GM18519 (cell line): Measurements from ENCODE around the gene LRRC71.

Source experiments
- ATAC-seq: cut with Tn5 transposase; IDR thresholded peaks from one replicate; pipeline ENCODE4 v1.9.1; 2021; ENCODE audit warnings: mild to moderate bottlenecking, moderate library complexity; ENCODE audit not compliant: unreplicated experiment, low FRiP score

Gene LRRC71

DNA sequence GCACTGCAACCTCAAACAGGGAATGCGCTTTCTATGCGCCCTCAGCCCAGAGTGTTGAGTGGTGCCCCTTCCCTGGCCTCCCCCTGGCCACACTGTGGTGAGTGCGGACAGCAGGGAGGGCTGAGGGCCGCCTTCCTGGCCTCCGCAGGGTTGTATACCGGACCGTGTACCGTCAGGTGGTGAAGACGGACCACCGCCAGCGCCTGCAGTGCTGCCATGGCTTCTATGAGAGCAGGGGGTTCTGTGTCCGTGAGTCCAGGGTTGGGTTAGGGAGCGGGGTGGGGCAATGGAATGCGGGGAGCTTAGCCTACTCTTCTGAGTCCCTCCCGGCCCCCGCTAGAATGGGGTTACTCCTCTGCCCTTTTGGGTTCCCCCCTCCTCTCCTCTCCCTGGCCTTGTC, 15.3 kb upstream of the LRRC71 start:
- no peak for ATAC-seq

DNA sequence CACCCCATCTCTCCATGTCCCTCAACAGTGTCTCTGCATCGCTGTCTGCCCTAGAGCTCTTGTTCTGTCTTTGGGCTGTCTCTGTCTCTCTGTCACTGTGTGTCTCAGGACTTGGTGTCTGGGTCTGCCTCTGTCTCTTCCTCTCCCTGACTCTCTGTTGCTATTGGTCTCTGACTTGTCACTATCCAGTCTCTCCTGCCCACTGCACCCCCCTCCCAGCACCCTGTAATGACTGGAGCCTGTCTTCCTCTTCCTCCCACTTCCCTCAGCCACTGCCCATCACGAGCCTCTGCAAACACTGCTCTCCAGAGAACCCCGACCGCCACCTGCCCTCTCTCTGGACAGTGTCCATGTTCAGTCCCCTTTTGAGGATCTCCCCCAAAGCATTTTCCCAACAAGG, 14.8 kb upstream of the LRRC71 start:
- no peak for ATAC-seq

DNA sequence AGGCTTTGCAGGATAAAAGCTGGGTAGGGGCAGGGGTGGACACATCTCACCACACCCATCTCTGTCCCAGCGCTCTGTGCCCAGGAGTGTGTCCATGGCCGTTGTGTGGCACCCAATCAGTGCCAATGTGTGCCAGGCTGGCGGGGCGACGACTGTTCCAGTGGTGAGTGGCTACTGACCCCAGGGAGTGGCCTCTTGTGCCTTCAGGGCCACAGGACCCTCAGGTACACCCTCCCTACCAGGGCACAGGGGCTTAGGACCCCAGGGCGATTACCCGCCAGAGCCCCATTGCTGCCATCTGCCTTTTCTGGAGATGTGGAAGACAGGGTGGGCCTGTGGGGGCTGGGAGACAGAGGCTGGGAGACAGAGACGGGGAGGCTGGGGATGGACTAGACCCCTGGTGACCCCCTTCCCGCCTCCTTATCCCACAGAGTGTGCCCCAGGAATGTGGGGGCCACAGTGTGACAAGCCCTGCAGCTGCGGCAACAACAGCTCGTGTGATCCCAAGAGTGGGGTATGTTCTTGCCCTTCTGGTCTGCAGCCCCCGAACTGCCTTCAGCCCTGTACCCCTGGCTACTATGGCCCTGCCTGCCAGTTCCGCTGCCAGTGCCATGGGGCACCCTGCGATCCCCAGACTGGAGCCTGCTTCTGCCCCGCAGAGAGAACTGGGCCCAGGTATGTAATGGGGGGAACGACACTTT, 14.1 kb upstream of the LRRC71 start:
- ATAC-seq, result no peak

DNA sequence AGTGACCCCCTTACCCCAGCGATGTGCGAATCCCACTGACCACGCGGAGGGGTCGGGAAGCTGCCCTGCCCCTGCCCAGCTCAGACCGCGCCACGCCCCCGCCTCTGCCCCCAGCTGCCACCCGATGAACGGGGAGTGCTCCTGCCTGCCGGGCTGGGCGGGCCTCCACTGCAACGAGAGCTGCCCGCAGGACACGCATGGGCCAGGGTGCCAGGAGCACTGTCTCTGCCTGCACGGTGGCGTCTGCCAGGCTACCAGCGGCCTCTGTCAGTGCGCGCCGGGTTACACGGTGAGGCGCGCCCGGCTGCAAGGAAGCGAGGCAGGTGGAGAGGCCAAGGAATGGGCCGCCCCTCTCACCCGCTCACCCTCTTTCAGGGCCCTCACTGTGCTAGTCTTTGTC, 11.9 kb upstream of the LRRC71 start:
- ATAC-seq, result no peak

DNA sequence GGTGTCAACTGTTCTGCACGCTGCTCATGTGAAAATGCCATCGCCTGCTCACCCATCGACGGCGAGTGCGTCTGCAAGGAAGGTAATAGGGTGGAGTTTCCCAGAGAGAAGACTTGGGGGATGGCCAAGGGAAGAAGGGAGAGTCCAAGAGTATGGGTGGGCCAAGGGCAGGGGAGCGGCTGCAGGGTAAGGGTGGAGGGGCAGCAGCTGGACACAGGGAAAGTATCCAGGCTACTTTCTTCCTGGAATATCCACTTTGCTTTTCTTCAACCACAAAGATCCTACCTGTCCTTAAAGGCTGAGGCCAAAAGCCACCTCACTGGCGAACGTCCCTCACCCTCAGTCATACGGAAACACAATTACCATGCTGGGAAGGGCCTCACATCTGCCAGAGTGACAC, 11.5 kb upstream of the LRRC71 start:
- ATAC-seq, result no peak

DNA sequence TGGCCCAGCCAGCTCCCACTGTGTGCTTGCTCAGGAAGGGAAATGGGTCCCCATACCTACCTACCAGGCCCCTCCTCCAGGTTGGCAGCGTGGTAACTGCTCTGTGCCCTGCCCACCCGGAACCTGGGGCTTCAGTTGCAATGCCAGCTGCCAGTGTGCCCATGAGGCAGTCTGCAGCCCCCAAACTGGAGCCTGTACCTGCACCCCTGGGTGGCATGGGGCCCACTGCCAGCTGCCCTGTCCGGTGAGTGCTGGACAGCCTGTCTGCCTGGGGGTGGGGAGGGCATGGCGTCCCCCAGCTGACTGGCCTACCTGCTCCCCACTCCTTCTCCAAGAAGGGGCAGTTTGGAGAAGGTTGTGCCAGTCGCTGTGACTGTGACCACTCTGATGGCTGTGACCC, 10.8 kb upstream of the LRRC71 start:
- ATAC-seq, result no peak

DNA sequence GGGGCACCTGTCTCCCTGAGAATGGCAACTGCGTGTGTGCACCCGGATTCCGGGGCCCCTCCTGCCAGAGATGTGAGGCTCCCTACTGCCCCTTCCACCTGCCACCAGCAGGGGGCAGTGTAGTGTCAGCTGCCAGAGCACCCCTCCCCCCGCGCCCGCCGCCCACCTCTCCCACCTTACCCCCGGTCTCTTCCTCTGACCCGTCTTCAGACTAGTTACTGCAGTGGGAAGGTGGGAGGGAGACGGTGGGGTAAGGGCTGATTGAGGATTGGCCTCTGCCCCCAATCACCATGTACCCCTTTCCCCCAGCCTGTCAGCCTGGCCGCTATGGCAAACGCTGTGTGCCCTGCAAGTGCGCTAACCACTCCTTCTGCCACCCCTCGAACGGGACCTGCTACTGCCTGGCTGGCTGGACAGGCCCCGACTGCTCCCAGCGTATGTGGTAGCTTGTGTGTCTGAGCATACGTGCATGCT, 10.1 kb upstream of the LRRC71 start:
- no peak for ATAC-seq

DNA sequence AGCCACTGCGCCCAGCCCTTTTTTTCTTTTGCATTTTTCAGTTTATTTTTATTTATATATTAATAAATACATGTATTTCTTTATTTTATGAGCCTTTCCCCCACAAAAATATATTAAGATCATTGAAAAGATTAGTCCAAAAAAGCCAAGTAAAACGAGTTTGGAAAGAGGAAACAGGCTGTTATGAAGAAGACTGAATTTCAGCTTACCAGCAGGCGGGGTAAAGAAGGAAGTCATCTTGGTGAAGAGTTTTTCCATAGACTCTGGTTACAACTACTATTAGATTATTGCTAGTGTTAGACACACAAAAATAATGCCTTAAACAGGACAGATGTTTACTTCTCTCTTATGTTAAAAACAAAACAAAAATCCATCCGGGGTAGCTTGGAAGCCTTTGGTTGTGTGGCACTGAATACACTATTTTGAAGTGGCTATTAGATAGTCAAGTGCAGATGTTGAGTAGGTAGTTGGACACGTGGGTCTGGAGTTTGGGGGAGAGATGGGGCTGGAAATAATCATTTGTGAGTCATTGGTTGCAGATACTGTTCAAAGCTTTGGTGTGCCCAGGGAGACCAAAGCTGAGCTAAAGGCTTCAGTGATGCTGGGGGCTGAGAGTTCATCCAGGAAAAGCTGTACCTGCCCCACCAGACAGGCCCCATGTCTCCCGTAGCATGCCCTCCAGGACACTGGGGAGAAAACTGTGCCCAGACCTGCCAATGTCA, 8.7 kb upstream of the LRRC71 start:
- ATAC-seq, result no peak

DNA sequence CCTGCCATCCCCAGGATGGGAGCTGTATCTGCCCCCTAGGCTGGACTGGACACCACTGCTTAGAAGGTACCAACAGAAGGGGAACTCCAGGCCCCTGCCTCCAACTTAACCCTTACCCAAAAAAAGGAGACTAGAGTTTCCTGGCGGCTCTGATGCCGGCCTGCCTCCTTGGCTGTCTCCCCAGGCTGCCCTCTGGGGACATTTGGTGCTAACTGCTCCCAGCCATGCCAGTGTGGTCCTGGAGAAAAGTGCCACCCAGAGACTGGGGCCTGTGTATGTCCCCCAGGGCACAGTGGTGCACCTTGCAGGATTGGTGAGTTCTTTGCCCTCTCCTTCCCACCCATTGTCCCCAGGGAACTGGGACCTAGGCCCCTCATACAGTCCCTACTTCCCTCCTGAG, 8.1 kb upstream of the LRRC71 start:
- no peak for ATAC-seq

DNA sequence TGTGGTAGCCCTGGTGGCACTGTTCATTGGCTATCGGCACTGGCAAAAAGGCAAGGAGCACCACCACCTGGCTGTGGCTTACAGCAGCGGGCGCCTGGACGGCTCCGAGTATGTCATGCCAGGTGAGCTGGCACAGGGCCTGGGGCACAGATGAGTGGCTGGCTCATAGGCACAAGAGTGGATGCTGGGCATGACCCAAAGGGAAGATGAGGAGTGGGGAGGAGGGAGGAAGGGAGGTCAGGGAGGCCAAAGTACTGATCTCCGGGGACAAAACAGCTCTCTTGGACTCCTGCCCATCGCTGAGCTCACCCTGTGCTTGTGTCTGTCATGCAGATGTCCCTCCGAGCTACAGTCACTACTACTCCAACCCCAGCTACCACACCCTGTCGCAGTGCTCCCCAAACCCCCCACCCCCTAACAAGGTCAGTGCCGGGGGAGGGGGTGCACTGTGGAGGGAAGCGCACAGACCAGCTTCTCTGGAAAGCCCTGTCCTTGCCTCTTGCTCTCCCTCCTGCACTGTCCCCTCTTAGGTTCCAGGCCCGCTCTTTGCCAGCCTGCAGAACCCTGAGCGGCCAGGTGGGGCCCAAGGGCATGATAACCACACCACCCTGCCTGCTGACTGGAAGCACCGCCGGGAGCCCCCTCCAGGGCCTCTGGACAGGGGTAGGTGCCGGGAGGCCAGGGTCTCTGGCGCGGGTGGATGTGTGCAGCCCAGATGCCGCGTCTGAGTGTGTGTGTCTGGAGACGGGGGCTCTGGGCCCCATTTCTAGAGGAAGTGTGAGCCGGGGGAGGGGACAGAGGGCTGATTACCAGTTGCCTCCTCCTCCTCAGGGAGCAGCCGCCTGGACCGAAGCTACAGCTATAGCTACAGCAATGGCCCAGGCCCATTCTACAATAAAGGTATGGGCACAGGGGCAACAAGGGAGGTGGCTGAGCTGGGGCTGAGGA, 7.3 kb upstream of the LRRC71 start:
- no peak for ATAC-seq

DNA sequence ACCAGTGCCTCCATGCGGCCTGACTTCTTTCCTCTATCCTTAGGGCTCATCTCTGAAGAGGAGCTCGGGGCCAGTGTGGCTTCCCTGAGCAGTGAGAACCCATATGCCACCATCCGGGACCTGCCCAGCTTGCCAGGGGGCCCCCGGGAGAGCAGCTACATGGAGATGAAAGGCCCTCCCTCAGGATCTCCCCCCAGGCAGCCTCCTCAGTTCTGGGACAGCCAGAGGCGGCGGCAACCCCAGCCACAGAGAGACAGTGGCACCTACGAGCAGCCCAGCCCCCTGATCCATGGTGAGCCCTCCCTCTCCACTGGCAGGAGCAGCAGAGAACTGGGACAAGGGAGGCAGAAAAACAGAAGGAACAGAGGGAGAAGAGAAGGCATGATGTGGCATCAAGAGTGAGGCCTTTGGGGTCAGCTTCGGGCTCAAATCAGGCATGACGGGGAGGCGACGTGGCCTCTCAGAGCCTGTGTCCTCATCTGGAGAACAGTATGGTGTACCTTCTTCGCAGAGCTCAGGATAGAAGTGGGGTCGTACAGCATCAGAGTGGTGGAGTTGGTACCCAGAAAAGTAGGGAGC, 6.5 kb upstream of the LRRC71 start:
- ATAC-seq, result no peak

DNA sequence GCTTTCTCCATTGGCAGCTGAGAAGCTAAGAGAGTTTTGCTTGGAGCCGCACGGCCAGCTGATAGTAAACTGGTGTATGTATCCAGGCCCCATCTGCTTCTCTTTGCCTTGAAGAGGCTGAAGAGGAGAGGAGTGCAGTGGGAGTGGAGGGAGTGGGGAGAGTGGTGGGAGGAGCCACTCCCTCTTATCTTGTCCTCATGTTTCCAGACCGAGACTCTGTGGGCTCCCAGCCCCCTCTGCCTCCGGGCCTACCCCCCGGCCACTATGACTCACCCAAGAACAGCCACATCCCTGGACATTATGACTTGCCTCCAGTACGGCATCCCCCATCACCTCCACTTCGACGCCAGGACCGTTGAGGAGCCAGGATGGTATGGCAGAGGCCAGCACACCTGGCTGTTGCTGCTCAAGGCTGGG, 6.0 kb upstream of the LRRC71 start:
- no peak for ATAC-seq

DNA sequence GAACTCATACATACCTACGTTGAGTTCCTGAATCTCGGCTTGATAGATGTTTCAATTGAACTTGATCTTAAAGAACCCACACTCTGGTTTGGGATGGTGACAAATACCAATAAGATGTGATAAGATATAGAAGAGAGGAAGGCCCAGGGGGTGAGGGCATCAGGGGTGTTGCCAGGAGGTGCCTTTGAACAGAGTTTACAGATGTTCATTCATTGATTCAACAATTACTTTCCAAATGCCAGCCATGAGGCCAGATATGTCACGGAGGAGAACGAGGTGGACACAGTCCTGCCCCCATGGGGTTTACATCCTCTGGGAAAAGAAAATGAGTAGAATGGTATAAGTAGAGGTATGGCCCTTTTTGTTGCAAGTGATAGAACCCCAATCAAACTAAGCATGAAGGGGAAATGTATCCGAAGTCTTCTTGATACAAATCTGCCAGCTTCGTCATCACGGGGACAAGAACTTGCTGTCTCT, 659 bp downstream of the LRRC71 start:
- no peak for ATAC-seq

DNA sequence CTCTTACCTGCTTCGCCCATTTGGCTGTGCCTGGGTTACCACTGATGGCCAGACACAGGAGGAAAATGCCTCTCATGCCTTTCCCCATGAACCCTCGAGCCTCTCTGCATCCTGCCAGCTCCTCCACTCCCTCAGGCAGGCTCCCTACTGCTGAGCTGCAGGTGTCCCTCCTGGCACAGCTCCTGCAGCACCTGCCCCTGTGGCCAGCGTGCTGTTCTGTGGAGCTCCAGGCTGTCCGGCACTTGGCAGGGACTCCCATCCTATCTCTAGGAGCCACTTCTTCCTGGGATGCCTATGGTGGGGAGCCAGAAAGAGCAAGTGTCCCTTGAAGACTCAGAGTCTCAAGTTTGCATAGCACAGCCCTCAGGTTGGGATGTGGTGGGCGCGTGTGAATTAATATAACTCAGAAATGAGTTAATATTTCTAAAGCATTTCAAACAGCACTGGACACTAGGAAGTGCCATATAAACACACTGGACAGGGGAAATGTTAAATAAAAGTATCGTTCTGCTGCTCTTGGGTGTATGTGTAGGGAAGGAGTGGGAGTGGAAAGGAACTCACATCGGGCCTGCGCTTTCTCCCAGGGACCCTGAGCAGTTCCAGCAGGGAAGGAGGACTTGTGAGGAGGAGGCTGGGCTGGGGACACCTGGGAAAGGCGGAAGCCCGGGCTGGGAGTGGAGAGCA, 2.7 kb downstream of the LRRC71 start:
- no peak for ATAC-seq

DNA sequence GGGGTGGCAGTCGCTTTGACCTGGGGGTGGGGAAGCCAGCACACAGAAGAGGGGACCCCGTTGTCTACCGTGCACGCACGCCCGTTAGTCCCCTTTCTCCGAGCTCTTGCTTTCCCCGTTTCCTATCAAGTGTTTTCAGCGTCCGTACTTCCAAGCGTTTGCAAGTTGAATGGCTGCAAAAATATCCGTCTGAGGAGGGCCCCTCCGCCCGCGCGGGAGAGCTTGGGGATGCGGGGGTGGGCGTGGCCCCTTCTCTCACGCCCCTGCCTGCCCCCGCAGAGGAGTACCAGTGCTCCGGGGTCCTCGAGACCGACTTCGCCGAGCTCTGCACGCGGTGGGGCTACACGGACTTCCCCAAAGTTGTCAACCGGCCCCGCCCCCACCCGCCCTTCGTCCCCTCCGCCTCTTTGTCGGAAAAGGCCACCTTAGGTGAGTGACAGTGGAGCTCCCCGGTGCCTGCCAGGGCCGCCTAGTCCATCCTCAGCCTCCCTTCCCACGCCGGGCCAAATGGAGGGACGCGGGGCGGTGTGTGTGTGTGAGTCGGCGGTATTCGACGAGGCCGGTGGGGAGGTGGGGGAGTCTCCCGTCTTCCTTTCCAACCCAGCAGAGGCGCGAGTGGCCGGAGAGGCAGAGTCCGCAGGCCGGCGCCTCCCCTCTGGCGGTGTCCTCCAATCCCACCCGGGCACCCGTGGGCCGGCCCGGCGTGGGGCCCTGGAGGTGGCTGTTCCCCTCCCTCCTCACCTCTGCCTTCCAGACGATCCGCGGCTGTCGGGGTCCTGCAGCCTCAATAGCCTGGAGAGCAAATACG, 3.4 kb downstream of the LRRC71 start:
- no peak for ATAC-seq

DNA sequence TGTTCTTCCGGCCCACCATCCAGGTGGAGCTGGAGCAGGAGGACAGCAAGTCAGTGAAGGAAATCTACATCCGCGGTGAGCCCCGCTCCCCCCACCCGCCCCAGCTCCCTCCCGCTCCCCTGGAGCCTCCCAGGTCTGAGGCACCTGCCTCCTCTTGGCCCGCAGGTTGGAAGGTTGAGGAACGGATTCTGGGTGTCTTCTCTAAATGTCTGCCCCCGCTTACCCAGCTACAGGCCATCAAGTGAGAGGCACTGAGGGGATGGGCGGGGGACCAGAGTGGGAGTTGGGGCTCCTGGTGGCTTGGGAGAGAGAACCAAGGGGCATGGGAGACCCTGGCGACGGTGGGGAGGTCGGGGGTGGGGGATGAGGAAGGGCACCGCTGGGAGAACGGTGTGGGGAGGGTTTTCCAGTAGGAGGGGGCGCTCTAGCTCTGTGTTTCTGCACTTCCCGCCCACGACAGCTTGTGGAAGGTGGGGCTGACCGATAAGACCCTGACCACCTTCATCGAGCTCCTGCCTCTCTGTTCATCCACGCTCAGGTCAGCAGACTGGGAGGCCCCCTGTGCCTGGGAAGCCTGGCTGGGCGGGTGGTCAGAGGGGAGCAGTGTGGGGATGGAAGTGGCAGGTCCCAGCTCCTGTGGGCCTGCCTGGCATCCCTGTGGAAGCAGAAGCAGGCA, 4.2 kb downstream of the LRRC71 start:
- ATAC-seq, result no peak

DNA sequence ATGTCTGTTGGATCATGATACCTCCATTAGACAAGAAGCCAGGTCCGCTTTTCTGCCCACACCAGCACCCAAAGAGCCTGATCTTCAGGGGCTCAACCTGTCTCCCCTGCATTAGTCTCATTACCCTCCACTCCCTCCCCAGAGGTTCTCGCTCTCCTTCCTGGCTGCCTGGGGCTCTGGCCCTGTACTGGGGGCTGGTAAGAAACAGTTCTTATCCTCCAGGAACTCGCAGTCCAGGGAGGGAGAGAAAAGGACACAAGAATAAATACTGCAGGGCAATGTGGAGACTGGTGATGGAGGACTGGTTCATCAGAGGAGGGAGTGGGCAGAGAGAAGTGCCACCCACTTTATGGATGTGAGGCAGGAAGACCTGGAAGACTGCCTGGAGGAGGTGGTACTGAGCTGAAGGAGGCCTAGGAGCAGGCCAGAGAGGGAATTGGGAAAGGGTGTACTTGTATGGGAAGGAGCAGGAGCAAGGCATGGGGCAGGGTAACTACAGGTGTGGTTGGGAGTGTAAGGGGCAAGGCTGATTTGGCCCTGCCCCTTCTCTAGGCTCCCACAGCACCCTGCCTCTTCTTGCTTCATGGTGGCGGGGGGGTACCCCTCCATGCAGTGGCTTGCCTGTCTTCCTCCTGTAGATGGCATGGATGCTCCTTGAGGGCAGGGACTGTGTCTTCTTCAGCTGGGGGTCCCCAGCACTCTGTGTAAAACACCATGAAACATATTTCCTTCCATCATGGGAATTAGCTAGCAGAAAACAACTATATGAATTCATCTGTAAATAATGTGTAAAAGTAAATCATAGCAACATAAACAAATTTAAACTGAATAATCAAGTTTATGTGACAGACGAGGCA, 5.0 kb downstream of the LRRC71 start:
- no peak for ATAC-seq

DNA sequence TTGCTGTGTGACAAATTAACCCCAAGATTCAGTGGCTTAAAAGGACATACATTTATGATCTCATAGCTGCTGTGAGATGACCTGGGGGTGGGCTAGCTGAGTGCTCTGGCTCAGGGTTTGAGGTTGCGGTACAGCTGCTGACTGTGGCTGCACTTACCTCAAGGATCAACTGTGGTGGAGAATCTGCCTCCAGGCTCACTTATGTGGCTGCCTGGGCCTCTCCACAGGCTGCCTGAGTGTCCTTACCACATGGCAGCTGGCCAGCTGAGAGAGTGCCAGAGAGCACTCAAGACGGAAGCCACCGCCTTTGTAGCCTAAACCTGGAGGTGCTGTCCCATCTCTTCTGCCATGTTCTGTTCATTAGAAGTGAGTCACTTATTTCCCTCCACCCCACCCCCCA, 5.7 kb downstream of the LRRC71 start:
- ATAC-seq, result no peak
